Ishikawa (cell line): Measurements from ENCODE around the gene FAM131A.

Source experiments
- CEBPB ChIP-seq: IDR thresholded peaks from 2 replicates; pipeline ENCODE4 v1.6.1; 2012
- CREB1 ChIP-seq: IDR thresholded peaks from 2 replicates; pipeline ENCODE4 v1.6.1; 2012; ENCODE audit warnings: low read depth
- EGR1 ChIP-seq: IDR thresholded peaks from 2 replicates; pipeline ENCODE4 v1.6.1; 2012
- EP300 ChIP-seq: IDR thresholded peaks from 2 replicates; pipeline ENCODE4 v1.6.1; 2012; ENCODE audit warnings: borderline replicate concordance
- FOXM1 ChIP-seq: IDR thresholded peaks from 2 replicates; pipeline ENCODE4 v1.6.1; 2012; ENCODE audit warnings: low read depth, borderline replicate concordance
- NFIC ChIP-seq: IDR thresholded peaks from 2 replicates; pipeline ENCODE4 v1.6.1; 2012
- RAD21 ChIP-seq: IDR thresholded peaks from 2 replicates; pipeline ENCODE4 v1.6.1; 2012; ENCODE audit warnings: low read depth
- TAF1 ChIP-seq: IDR thresholded peaks from 2 replicates; pipeline ENCODE4 v1.6.1; 2012; ENCODE audit warnings: low read depth, mild to moderate bottlenecking
- TCF12 ChIP-seq: IDR thresholded peaks from 2 replicates; pipeline ENCODE4 v1.6.1; 2012; ENCODE audit warnings: low read depth
- TEAD4 ChIP-seq: IDR thresholded peaks from 2 replicates; pipeline ENCODE4 v1.6.1; 2012
- YY1 ChIP-seq: IDR thresholded peaks from 2 replicates; pipeline ENCODE4 v1.6.1; 2012; ENCODE audit warnings: low read depth
- ZBTB7A ChIP-seq: IDR thresholded peaks from 2 replicates; pipeline ENCODE4 v1.6.1; 2012; ENCODE audit warnings: low read depth
- TF ChIP-seq, protein P1 (sequence below): IDR thresholded peaks from 2 replicates; pipeline ENCODE4 v1.6.1; 2012
- TF ChIP-seq, protein P2 (sequence below): IDR thresholded peaks from 2 replicates; pipeline ENCODE4 v1.6.1; 2012; ENCODE audit warnings: low read depth, mild to moderate bottlenecking
- TF ChIP-seq, protein P3 (sequence below): IDR thresholded peaks from 2 replicates; pipeline ENCODE4 v1.6.1; 2012

The FAM131A gene

DNA sequence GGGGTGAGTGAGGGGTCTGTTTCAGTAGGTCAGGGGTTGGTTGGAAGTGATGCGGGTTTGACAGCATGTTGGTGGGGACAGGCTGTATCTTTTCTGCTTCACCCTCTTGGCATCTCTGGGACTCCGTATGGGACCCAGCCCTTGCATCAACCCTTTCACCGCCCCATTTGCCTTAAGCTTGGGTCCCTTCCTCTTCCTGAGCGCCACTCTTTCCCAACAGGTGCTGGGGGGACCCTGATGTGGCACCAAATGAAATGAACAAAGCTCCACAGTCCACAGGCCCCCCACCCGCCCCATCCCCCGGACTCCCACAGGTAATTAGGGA lies 21.9 kb upstream of the FAM131A start:
- TF ChIP-seq NFIC: no peak
- no peak for TF ChIP-seq CEBPB
- no peak for TF ChIP-seq FOXM1
- TF ChIP-seq CREB1: no peak
- no peak for TF ChIP-seq EGR1
- TF ChIP-seq, protein P1, sequence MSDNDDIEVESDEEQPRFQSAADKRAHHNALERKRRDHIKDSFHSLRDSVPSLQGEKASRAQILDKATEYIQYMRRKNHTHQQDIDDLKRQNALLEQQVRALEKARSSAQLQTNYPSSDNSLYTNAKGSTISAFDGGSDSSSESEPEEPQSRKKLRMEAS: no peak; the same call in 1 of the 2 replicates
- TF ChIP-seq RAD21: no peak
- TF ChIP-seq ZBTB7A: no peak
- TF ChIP-seq TAF1: no peak; the same call in 1 of the 2 replicates
- TF ChIP-seq YY1: no peak
- no peak for TF ChIP-seq TEAD4
- TF ChIP-seq, protein P2, sequence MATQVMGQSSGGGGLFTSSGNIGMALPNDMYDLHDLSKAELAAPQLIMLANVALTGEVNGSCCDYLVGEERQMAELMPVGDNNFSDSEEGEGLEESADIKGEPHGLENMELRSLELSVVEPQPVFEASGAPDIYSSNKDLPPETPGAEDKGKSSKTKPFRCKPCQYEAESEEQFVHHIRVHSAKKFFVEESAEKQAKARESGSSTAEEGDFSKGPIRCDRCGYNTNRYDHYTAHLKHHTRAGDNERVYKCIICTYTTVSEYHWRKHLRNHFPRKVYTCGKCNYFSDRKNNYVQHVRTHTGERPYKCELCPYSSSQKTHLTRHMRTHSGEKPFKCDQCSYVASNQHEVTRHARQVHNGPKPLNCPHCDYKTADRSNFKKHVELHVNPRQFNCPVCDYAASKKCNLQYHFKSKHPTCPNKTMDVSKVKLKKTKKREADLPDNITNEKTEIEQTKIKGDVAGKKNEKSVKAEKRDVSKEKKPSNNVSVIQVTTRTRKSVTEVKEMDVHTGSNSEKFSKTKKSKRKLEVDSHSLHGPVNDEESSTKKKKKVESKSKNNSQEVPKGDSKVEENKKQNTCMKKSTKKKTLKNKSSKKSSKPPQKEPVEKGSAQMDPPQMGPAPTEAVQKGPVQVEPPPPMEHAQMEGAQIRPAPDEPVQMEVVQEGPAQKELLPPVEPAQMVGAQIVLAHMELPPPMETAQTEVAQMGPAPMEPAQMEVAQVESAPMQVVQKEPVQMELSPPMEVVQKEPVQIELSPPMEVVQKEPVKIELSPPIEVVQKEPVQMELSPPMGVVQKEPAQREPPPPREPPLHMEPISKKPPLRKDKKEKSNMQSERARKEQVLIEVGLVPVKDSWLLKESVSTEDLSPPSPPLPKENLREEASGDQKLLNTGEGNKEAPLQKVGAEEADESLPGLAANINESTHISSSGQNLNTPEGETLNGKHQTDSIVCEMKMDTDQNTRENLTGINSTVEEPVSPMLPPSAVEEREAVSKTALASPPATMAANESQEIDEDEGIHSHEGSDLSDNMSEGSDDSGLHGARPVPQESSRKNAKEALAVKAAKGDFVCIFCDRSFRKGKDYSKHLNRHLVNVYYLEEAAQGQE: no peak
- TF ChIP-seq TCF12: no peak
- TF ChIP-seq, protein P3, sequence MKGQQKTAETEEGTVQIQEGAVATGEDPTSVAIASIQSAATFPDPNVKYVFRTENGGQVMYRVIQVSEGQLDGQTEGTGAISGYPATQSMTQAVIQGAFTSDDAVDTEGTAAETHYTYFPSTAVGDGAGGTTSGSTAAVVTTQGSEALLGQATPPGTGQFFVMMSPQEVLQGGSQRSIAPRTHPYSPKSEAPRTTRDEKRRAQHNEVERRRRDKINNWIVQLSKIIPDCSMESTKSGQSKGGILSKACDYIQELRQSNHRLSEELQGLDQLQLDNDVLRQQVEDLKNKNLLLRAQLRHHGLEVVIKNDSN: no peak
- no peak for TF ChIP-seq EP300

DNA sequence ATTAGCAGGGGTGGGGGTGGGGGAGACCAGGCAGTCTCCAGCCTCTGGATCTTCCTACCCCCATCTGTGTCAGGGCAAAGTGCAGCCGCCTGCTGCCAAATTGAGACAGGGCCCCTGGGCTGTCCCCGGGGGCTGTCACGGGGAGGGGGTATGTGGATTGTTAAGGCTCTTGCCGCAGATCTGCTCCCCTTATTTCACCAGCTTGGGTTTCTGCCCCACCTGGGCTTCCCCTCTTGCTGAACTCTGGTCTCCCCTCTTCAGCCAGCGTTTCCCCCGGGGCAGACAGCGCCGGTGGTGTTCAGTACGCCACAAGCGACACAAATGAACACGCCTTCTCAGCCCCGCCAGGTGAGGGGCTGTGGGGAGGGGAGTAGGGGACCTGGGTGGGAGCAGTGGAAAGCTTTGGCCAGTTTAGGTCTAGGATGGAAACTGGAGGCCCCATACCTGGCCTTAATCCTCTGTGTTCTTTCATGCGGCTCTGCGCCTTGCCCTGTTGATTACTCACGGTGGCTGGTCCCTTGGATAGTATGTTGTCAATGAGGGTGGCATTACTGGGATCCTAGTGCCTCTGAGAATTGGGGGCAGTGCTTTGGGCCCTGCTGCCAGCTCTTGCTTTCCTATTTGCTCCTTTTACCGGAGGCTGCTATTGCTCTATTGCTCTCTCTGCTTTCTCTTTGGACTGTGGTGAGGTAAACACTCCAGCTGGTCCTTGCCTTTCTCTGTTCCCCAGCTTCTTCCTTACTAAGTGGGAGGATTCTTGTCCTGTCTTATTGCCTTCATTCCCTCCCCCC lies 21.3 kb upstream of the FAM131A start:
- TF ChIP-seq, protein P2: no peak
- TF ChIP-seq NFIC: no peak
- no peak for TF ChIP-seq EP300

DNA sequence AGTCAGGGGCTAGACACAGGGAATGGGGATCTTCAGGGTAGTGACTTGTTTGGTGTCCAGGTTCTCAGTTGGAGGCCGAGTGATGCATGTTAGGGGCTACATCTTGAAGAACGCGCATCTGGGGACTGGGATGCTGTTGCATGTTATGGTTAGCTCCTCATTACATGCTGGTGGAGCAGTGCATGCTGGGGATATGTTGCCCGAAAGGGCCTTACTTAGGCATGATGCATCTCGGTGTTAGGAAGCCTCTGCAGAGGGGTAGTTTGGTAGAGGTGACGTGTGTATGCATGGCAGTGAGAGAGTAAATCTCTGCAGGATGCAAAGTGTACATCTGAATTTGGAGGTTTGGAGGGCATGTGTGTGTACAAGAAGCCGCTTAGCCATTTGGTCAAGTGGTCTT lies 20.6 kb upstream of the FAM131A start:
- TF ChIP-seq EP300 (no peak), EGR1 (no peak), ZBTB7A (no peak), TEAD4 (no peak), RAD21 (no peak), NFIC (no peak)
- TF ChIP-seq, protein P1: no peak
- TF ChIP-seq, protein P3: no peak

DNA sequence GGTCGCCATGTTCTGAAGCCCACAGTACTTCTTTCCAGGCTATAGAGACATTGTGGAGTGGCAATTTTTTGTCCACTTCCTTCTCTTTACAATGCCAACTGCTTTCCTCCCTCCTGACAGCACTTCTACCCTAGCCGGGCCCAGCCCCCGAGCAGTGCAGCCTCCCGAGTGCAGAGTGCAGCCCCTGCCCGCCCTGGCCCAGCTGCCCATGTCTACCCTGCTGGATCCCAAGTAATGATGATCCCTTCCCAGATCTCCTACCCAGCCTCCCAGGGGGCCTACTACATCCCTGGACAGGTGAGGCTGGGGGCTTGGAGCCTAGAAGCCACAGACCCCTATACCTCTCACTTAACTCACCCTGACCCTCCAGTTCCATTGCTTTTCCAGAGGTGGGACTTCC lies 20.2 kb upstream of the FAM131A start:
- TF ChIP-seq TAF1 (no peak), FOXM1 (no peak), TCF12 (no peak), TEAD4 (no peak), RAD21 (no peak), EP300 (no peak), EGR1 (no peak), CREB1 (no peak)
- TF ChIP-seq, protein P3: no peak
- TF ChIP-seq, protein P2: no peak
